Ishikawa (cell line): Measurements from ENCODE around the gene ATP5PB.

Experiments
- EP300 ChIP-seq: IDR thresholded peaks from 2 replicates; pipeline ENCODE4 v1.6.1; 2012; ENCODE audit warnings: borderline replicate concordance
- FOXM1 ChIP-seq: IDR thresholded peaks from 2 replicates; pipeline ENCODE4 v1.6.1; 2012; ENCODE audit warnings: low read depth, borderline replicate concordance
- RAD21 ChIP-seq: IDR thresholded peaks from 2 replicates; pipeline ENCODE4 v1.6.1; 2012; ENCODE audit warnings: low read depth
- REST ChIP-seq: IDR thresholded peaks from 2 replicates; pipeline ENCODE4 v1.6.1; 2012; ENCODE audit warnings: low read depth, mild to moderate bottlenecking
- TAF1 ChIP-seq: IDR thresholded peaks from 2 replicates; pipeline ENCODE4 v1.6.1; 2012; ENCODE audit warnings: low read depth, mild to moderate bottlenecking
- TEAD4 ChIP-seq: IDR thresholded peaks from 2 replicates; pipeline ENCODE4 v1.6.1; 2012
- USF1 ChIP-seq: IDR thresholded peaks from 2 replicates; pipeline ENCODE4 v1.6.1; 2012
- ZBTB7A ChIP-seq: IDR thresholded peaks from 2 replicates; pipeline ENCODE4 v1.6.1; 2012; ENCODE audit warnings: low read depth

- TF ChIP-seq FOXM1 (no peak), ZBTB7A (no peak), TAF1 (no peak), EP300 (no peak), TEAD4 (no peak), RAD21 (no peak), USF1 (no peak), REST (no peak)
Measured at GRCh38 chr1:111465754-111466153, 16.5 kb downstream of the ATP5PB start.
